Measurements from ENCODE around the gene OSBPL6. TPM values are rescaled to one million over a fixed set of nuclear protein-coding genes. Genes with fewer than 3 reads are reported as not detected.

Gene OSBPL6
- total and polyA plus RNA-seq, 4 donors, result 1.3 to 3.3 (median 2.2) TPM

DNA sequence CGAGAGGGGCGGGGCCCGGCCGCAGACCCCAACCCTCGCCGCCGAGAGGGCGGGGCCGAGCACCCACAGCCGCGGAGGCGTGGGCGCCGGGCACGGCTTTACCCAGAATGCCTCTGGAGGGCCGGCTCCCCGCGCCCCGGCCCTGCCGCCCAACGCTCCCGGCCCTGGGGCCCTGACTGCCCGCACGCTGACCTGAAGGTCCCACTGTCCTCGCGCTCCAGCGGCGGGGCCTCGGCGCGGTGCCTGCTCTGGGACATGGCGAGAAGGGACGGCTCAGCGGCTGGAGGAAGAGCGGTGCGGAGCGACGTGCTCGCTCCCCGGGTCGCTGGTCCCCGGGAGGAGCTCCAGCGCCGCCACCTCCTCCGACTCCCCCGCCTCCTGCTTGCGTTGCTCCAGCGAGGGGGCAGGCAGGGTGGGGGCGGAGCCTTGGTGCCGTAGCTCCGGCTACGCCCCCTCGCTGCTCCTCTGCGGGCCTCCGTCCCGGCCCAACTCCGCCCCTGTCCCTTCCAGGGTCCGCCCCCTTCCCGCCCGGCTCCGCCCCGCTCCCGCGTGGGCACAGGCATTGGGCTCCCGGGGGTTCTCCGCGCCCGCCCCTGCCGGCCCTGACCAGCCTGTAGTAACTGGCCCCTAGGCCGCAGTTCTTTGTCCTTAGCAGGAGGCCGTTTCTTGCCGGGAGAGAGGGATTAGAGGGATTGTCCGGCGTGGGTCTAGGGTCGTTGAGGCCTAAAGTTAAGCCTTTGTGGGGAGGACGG is 256.6 kb downstream of the OSBPL6 start, which contains the start of the genes PJVK and PRKRA:
Gene PJVK (plus strand): TSS at position 605 of the 752 bp plus-strand sequence. CDS start 2,032 bp downstream, outside the sequence.
Gene PRKRA (minus strand): TSS at position 402 of the 752 bp plus-strand sequence. CDS start 145 bp downstream, at position 257.
- TF ChIP-seq SP1 (IDR thresholded peaks at IDR 0.05) (peak; percentile 91), HNF4G (IDR thresholded peaks at IDR 0.05) (no peak), RXRA (IDR thresholded peaks at IDR 0.05) (peak; percentile 5 to 28), FOXA2 (IDR thresholded peaks at IDR 0.05) (no peak), NR2F2 (IDR thresholded peaks at IDR 0.05) (peak; percentile 40), FOXA1 (IDR thresholded peaks at IDR 0.05) (peak; percentile 68), YY1 (IDR thresholded peaks at IDR 0.05) (peak; percentile 86), TAF1 (conservative IDR thresholded peaks at IDR 0.05) (peak; percentile 89), HNF4A (conservative IDR thresholded peaks at IDR 0.05) (peak in 1 of 2 donors; percentile 41), GABPA (IDR thresholded peaks at IDR 0.05 in 1 of 2, conservative IDR thresholded peaks at IDR 0.05 in 1 of 2) (no peak), JUND (IDR thresholded peaks at IDR 0.05) (peak in 1 of 2 donors; percentile 27), EGR1 (IDR thresholded peaks at IDR 0.05; ENCODE audit: low read depth in 2 of 2) (peak; percentile 71 to 84), RAD21 (IDR thresholded peaks at IDR 0.05) (peak; percentile 29 to 52)
- TF ChIP-seq, protein P1, sequence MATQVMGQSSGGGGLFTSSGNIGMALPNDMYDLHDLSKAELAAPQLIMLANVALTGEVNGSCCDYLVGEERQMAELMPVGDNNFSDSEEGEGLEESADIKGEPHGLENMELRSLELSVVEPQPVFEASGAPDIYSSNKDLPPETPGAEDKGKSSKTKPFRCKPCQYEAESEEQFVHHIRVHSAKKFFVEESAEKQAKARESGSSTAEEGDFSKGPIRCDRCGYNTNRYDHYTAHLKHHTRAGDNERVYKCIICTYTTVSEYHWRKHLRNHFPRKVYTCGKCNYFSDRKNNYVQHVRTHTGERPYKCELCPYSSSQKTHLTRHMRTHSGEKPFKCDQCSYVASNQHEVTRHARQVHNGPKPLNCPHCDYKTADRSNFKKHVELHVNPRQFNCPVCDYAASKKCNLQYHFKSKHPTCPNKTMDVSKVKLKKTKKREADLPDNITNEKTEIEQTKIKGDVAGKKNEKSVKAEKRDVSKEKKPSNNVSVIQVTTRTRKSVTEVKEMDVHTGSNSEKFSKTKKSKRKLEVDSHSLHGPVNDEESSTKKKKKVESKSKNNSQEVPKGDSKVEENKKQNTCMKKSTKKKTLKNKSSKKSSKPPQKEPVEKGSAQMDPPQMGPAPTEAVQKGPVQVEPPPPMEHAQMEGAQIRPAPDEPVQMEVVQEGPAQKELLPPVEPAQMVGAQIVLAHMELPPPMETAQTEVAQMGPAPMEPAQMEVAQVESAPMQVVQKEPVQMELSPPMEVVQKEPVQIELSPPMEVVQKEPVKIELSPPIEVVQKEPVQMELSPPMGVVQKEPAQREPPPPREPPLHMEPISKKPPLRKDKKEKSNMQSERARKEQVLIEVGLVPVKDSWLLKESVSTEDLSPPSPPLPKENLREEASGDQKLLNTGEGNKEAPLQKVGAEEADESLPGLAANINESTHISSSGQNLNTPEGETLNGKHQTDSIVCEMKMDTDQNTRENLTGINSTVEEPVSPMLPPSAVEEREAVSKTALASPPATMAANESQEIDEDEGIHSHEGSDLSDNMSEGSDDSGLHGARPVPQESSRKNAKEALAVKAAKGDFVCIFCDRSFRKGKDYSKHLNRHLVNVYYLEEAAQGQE (IDR thresholded peaks at IDR 0.05), result peak; percentile 91
- TF ChIP-seq, protein P2, sequence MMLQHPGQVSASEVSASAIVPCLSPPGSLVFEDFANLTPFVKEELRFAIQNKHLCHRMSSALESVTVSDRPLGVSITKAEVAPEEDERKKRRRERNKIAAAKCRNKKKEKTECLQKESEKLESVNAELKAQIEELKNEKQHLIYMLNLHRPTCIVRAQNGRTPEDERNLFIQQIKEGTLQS (IDR thresholded peaks at IDR 0.05), result no peak
- TF ChIP-seq, protein P3, sequence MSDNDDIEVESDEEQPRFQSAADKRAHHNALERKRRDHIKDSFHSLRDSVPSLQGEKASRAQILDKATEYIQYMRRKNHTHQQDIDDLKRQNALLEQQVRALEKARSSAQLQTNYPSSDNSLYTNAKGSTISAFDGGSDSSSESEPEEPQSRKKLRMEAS (IDR thresholded peaks at IDR 0.05), result no peak
- TF ChIP-seq, protein P4, sequence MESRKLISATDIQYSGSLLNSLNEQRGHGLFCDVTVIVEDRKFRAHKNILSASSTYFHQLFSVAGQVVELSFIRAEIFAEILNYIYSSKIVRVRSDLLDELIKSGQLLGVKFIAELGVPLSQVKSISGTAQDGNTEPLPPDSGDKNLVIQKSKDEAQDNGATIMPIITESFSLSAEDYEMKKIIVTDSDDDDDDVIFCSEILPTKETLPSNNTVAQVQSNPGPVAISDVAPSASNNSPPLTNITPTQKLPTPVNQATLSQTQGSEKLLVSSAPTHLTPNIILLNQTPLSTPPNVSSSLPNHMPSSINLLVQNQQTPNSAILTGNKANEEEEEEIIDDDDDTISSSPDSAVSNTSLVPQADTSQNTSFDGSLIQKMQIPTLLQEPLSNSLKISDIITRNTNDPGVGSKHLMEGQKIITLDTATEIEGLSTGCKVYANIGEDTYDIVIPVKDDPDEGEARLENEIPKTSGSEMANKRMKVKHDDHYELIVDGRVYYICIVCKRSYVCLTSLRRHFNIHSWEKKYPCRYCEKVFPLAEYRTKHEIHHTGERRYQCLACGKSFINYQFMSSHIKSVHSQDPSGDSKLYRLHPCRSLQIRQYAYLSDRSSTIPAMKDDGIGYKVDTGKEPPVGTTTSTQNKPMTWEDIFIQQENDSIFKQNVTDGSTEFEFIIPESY (IDR thresholded peaks at IDR 0.05), result no peak
- TF ChIP-seq, protein P5, sequence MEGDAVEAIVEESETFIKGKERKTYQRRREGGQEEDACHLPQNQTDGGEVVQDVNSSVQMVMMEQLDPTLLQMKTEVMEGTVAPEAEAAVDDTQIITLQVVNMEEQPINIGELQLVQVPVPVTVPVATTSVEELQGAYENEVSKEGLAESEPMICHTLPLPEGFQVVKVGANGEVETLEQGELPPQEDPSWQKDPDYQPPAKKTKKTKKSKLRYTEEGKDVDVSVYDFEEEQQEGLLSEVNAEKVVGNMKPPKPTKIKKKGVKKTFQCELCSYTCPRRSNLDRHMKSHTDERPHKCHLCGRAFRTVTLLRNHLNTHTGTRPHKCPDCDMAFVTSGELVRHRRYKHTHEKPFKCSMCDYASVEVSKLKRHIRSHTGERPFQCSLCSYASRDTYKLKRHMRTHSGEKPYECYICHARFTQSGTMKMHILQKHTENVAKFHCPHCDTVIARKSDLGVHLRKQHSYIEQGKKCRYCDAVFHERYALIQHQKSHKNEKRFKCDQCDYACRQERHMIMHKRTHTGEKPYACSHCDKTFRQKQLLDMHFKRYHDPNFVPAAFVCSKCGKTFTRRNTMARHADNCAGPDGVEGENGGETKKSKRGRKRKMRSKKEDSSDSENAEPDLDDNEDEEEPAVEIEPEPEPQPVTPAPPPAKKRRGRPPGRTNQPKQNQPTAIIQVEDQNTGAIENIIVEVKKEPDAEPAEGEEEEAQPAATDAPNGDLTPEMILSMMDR (IDR thresholded peaks at IDR 0.05; ENCODE audit: low read depth, low read length, missing input control), result no peak
- Histone ChIP-seq H3K9me3 (ENCODE audit: control insufficient read depth in 4 of 4, low read length in 3 of 4) (no peaks in the 10 kb centered on the region), H3K9ac (ENCODE audit: low read depth in 1 of 2, low read length in 2 of 2) (peak within 1 kb of the TSS; percentile 87 to 93)

More for the DNA sequence above, 256.6 kb downstream of the OSBPL6 start, which contains the start of the genes PJVK and PRKRA:
- DNase-seq (ENCODE audit: low spot score), result peak; percentile 98
- peaks cover 0 to 17% (median 12%) of the 10 kb centered on the region in 4 donors for H3K36me3 ChIP-seq (ENCODE audit: control insufficient read depth in 4 of 4, insufficient read depth in 3 of 4, low read depth in 1 of 4, low read length in 3 of 4)
- under 1% methylated on average over 76 of the region's 76 CpGs for WGBS
- peak within 1 kb of the TSS; percentile 99 to 100 for H3K27ac ChIP-seq (ENCODE audit: low read depth in 1 of 2, low read length in 2 of 2)
- no peaks in the 10 kb centered on the region for H3K27me3 ChIP-seq (ENCODE audit: control insufficient read depth in 4 of 4, insufficient read depth in 4 of 4, low read length in 3 of 4)
- H3K4me1 ChIP-seq (ENCODE audit: control insufficient read depth in 4 of 4, insufficient read depth in 4 of 4, low read length in 3 of 4), result peaks cover 2 to 27% (median 20%) of the 10 kb centered on the region in 4 donors
- peak within 1 kb of the TSS; percentile 70 to 90 (median 81) for H3K4me3 ChIP-seq (ENCODE audit: low read depth in 1 of 3, low read length in 3 of 3)

All from liver (tissue), 9 donors.